Left colon (tissue), 2 donors: ENCODE results near the gene KLK14. TPM values are rescaled to one million over a fixed set of nuclear protein-coding genes. Genes with fewer than 3 reads are reported as not detected.

ENCODE experiments used
- total RNA-seq, 2 donors: library from RNA; stranded (reverse); fragmentation: NEBNext Ultra II Directional; extraction: Animal tissue kit (Norgen Biotek cat#: 25700); gene quantifications; one replicate each; pipeline ENCODE4 v1.2.1, GENCODE V29; 2021
- donor health status: DM: no; HTN: no; CAD: no.
- donor health status: DM: yes; HTN: yes; CAD: no.

KLK14 gene
- total RNA-seq, 2 donors from 2014 or later = 0.49 TPM; not detected in 1

Other genes with a start within 250 kb of the KLK14 start
- gene KLK15, start 249.3 kb downstream of the KLK14 start, total RNA-seq = 1 to 10 TPM; 4.5 to 8.5 TPM
- gene KLK3, start 228.0 kb downstream of the KLK14 start, total RNA-seq = 10 to 100 TPM in 1 of 2 donors, 1 to 10 TPM in 1; 5.7 to 11.7 TPM
- under 1 TPM in 1 of 2 donors, not detected in 1; 0.12 TPM for gene KLK2, start 209.4 kb downstream of the KLK14 start, total RNA-seq
- 1 to 10 TPM; 3.5 to 6.4 TPM for gene KLK4, start 171.5 kb downstream of the KLK14 start, total RNA-seq
- not detected for gene KLK5, start 129.8 kb downstream of the KLK14 start, total RNA-seq
- gene KLK6, start 113.3 kb downstream of the KLK14 start, total RNA-seq = not detected
- not detected for gene KLK7, start 99.0 kb downstream of the KLK14 start, total RNA-seq
- gene KLK8, start 81.3 kb downstream of the KLK14 start, total RNA-seq = not detected
- gene KLK10, start 63.2 kb downstream of the KLK14 start, total RNA-seq = under 1 TPM; 0.37 to 0.70 TPM
- under 1 TPM; 0.47 to 0.64 TPM for gene KLK11, start 56.3 kb downstream of the KLK14 start, total RNA-seq
- gene KLK12, start 47.9 kb downstream of the KLK14 start, total RNA-seq = under 1 TPM; 0.73 to 0.81 TPM
- under 1 TPM; 0.43 to 0.98 TPM for gene KLK13, start 17.8 kb downstream of the KLK14 start, total RNA-seq
- gene CTU1, start 25.5 kb upstream of the KLK14 start, total RNA-seq = 1 to 10 TPM; 4.6 to 5.6 TPM
- gene SIGLEC9, start 42.0 kb upstream of the KLK14 start, total RNA-seq = 1 to 10 TPM in 1 of 2 donors, under 1 TPM in 1; 0.82 to 2.0 TPM
- gene SIGLEC7, start 59.4 kb upstream of the KLK14 start, total RNA-seq = 1 to 10 TPM; 1.1 to 1.3 TPM
- gene CD33, start 142.2 kb upstream of the KLK14 start, total RNA-seq = 1 to 10 TPM in 1 of 2 donors, under 1 TPM in 1; 0.98 to 2.9 TPM
- not detected for gene SIGLECL1, start 168.2 kb upstream of the KLK14 start, total RNA-seq
- under 1 TPM in 1 of 2 donors, not detected in 1; 0.08 TPM for gene IGLON5, start 228.8 kb upstream of the KLK14 start, total RNA-seq